ENCODE measurements around the gene MTARC2.

MTARC2 gene

GRCh38 chr1:220804202-220804586, 56.1 kb downstream of the MTARC2 start:
- no peak overlapping the region for H2BK120ac ChIP-seq (ENCODE audit: insufficient read depth, low read length, poor library complexity)
- no peak overlapping the region for H2BK5ac ChIP-seq (ENCODE audit: low read depth, low read length, poor library complexity)
- no peak overlapping the region for H4K8ac ChIP-seq (ENCODE audit: low read depth, low read length)
- no peak overlapping the region for H2AFZ ChIP-seq (ENCODE audit: insufficient read depth, low read length, poor library complexity)
- no peaks in the 10 kb centered on the region for H3K4me1 ChIP-seq (ENCODE audit: control insufficient read depth in 1 of 2, insufficient read depth in 2 of 2, low read length in 2 of 2)
- no peak overlapping the region for H4K12ac ChIP-seq (ENCODE audit: low read depth, low read length)
- no peak overlapping the region for H3K9ac ChIP-seq (ENCODE audit: low read length)
- H3K4me3 ChIP-seq (ENCODE audit: low read depth, low read length): no peak overlapping the region
- H3K79me1 ChIP-seq (ENCODE audit: low read length): no peaks in the 10 kb centered on the region
- no peaks in the 10 kb centered on the region for H3K79me2 ChIP-seq (ENCODE audit: control insufficient read depth, insufficient read depth, low read length, poor library complexity)
- H3K18ac ChIP-seq (ENCODE audit: low read length): no peak overlapping the region
- H3K9me3 ChIP-seq (ENCODE audit: insufficient read depth, low read depth, low read length): no peaks in the 10 kb centered on the region
- H3K27me3 ChIP-seq (ENCODE audit: insufficient read depth, low read length): no peaks in the 10 kb centered on the region
- H3K4ac ChIP-seq (ENCODE audit: low read depth, low read length): no peak overlapping the region
- H2AK5ac ChIP-seq (ENCODE audit: low read length): no peak overlapping the region
- no peak overlapping the region for H3K23ac ChIP-seq (ENCODE audit: low read length)
- H4K91ac ChIP-seq (ENCODE audit: low read depth, low read length): no peak overlapping the region
- H2BK12ac ChIP-seq (ENCODE audit: low read length): no peak overlapping the region
- H3K36me3 ChIP-seq (ENCODE audit: control insufficient read depth in 1 of 2, insufficient read depth in 2 of 2, low read length in 2 of 2): peaks cover 21 to 47% of the 10 kb centered on the region in 2 experiments
- no CpG with 5 or more reads among the region's 5 CpGs for WGBS (ENCODE audit: extremely low coverage, insufficient coverage, insufficient read length)
- no peak for DNase-seq
- H3K4me2 ChIP-seq (ENCODE audit: low read length): no peak overlapping the region
- no peak overlapping the region for H3K27ac ChIP-seq (ENCODE audit: low read depth, low read length)
- no peak overlapping the region for H3K14ac ChIP-seq (ENCODE audit: low read length)

GRCh38 chr1:220806408-220806807, 58.3 kb downstream of the MTARC2 start:
- H3K36me3 ChIP-seq (ENCODE audit: control insufficient read depth in 1 of 2, insufficient read depth in 2 of 2, low read length in 2 of 2): peaks cover 15 to 37% of the 10 kb centered on the region in 2 experiments
- no peak overlapping the region for H3K23ac ChIP-seq (ENCODE audit: low read length)
- H4K91ac ChIP-seq (ENCODE audit: low read depth, low read length): no peak overlapping the region
- no peak overlapping the region for H3K9ac ChIP-seq (ENCODE audit: low read length)
- H3K18ac ChIP-seq (ENCODE audit: low read length): no peak overlapping the region
- no peak overlapping the region for H3K4me3 ChIP-seq (ENCODE audit: low read depth, low read length)
- DNase-seq: no peak
- H4K12ac ChIP-seq (ENCODE audit: low read depth, low read length): no peak overlapping the region
- no peaks in the 10 kb centered on the region for H3K79me2 ChIP-seq (ENCODE audit: control insufficient read depth, insufficient read depth, low read length, poor library complexity)
- H4K8ac ChIP-seq (ENCODE audit: low read depth, low read length): no peak overlapping the region
- no peak overlapping the region for H3K27ac ChIP-seq (ENCODE audit: low read depth, low read length)
- no peaks in the 10 kb centered on the region for H3K9me3 ChIP-seq (ENCODE audit: insufficient read depth, low read depth, low read length)
- H3K4me2 ChIP-seq (ENCODE audit: low read length): no peak overlapping the region
- no peak overlapping the region for H2AFZ ChIP-seq (ENCODE audit: insufficient read depth, low read length, poor library complexity)
- H2BK12ac ChIP-seq (ENCODE audit: low read length): no peak overlapping the region
- peaks cover 0 to 2% of the 10 kb centered on the region in 2 experiments for H3K4me1 ChIP-seq (ENCODE audit: control insufficient read depth in 1 of 2, insufficient read depth in 2 of 2, low read length in 2 of 2)
- no CpG with 5 or more reads among the region's 4 CpGs for WGBS (ENCODE audit: extremely low coverage, insufficient coverage, insufficient read length)
- H2BK120ac ChIP-seq (ENCODE audit: insufficient read depth, low read length, poor library complexity): no peak overlapping the region
- H2BK5ac ChIP-seq (ENCODE audit: low read depth, low read length, poor library complexity): no peak overlapping the region
- H3K79me1 ChIP-seq (ENCODE audit: low read length): no peaks in the 10 kb centered on the region
- no peaks in the 10 kb centered on the region for H3K27me3 ChIP-seq (ENCODE audit: insufficient read depth, low read length)
- H3K4ac ChIP-seq (ENCODE audit: low read depth, low read length): no peak overlapping the region
- H2AK5ac ChIP-seq (ENCODE audit: low read length): no peak overlapping the region
- no peak overlapping the region for H3K14ac ChIP-seq (ENCODE audit: low read length)

- no peak overlapping the region for H3K4me2 ChIP-seq (ENCODE audit: low read length)
- no peak overlapping the region for H3K23ac ChIP-seq (ENCODE audit: low read length)
- H3K27ac ChIP-seq (ENCODE audit: low read depth, low read length): no peak overlapping the region
- H3K79me1 ChIP-seq (ENCODE audit: low read length): no peaks in the 10 kb centered on the region
- no peaks in the 10 kb centered on the region for H3K27me3 ChIP-seq (ENCODE audit: insufficient read depth, low read length)
- H2AFZ ChIP-seq (ENCODE audit: insufficient read depth, low read length, poor library complexity): no peak overlapping the region
- H2BK12ac ChIP-seq (ENCODE audit: low read length): no peak overlapping the region
- no peaks in the 10 kb centered on the region for H3K9me3 ChIP-seq (ENCODE audit: insufficient read depth, low read depth, low read length)
- no peak overlapping the region for H3K4me3 ChIP-seq (ENCODE audit: low read depth, low read length)
- no peak for DNase-seq
- H3K4me1 ChIP-seq (ENCODE audit: control insufficient read depth in 1 of 2, insufficient read depth in 2 of 2, low read length in 2 of 2): peaks cover 0 to 4% of the 10 kb centered on the region in 2 experiments
- H3K4ac ChIP-seq (ENCODE audit: low read depth, low read length): no peak overlapping the region
- H2AK5ac ChIP-seq (ENCODE audit: low read length): no peak overlapping the region
- H3K36me3 ChIP-seq (ENCODE audit: control insufficient read depth in 1 of 2, insufficient read depth in 2 of 2, low read length in 2 of 2): peaks cover 11 to 30% of the 10 kb centered on the region in 2 experiments
- H3K14ac ChIP-seq (ENCODE audit: low read length): no peak overlapping the region
- no peak overlapping the region for H2BK120ac ChIP-seq (ENCODE audit: insufficient read depth, low read length, poor library complexity)
- H3K18ac ChIP-seq (ENCODE audit: low read length): no peak overlapping the region
- H4K12ac ChIP-seq (ENCODE audit: low read depth, low read length): no peak overlapping the region
- no peak overlapping the region for H2BK5ac ChIP-seq (ENCODE audit: low read depth, low read length, poor library complexity)
- no peak overlapping the region for H4K8ac ChIP-seq (ENCODE audit: low read depth, low read length)
- no CpG with 5 or more reads among the region's 6 CpGs for WGBS (ENCODE audit: extremely low coverage, insufficient coverage, insufficient read length)
- no peak overlapping the region for H4K91ac ChIP-seq (ENCODE audit: low read depth, low read length)
- H3K9ac ChIP-seq (ENCODE audit: low read length): no peak overlapping the region
- H3K79me2 ChIP-seq (ENCODE audit: control insufficient read depth, insufficient read depth, low read length, poor library complexity): no peaks in the 10 kb centered on the region
Observed at GRCh38 chr1:220807726-220808125, 59.6 kb downstream of the MTARC2 start.

GRCh38 chr1:220808345-220809186, 60.4 kb downstream of the MTARC2 start:
- peaks cover 0 to 4% of the 10 kb centered on the region in 2 experiments for H3K4me1 ChIP-seq (ENCODE audit: control insufficient read depth in 1 of 2, insufficient read depth in 2 of 2, low read length in 2 of 2)
- H4K12ac ChIP-seq (ENCODE audit: low read depth, low read length): no peak overlapping the region
- H3K4me2 ChIP-seq (ENCODE audit: low read length): no peak overlapping the region
- H2AK5ac ChIP-seq (ENCODE audit: low read length): no peak overlapping the region
- peaks cover 14 to 34% of the 10 kb centered on the region in 2 experiments for H3K36me3 ChIP-seq (ENCODE audit: control insufficient read depth in 1 of 2, insufficient read depth in 2 of 2, low read length in 2 of 2)
- H3K9me3 ChIP-seq (ENCODE audit: insufficient read depth, low read depth, low read length): no peaks in the 10 kb centered on the region
- H3K14ac ChIP-seq (ENCODE audit: low read length): no peak overlapping the region
- H2AFZ ChIP-seq (ENCODE audit: insufficient read depth, low read length, poor library complexity): no peak overlapping the region
- H3K9ac ChIP-seq (ENCODE audit: low read length): no peak overlapping the region
- no peak overlapping the region for H3K18ac ChIP-seq (ENCODE audit: low read length)
- no CpG with 5 or more reads among the region's 11 CpGs for WGBS (ENCODE audit: extremely low coverage, insufficient coverage, insufficient read length)
- H3K23ac ChIP-seq (ENCODE audit: low read length): no peak overlapping the region
- H2BK5ac ChIP-seq (ENCODE audit: low read depth, low read length, poor library complexity): no peak overlapping the region
- H3K79me2 ChIP-seq (ENCODE audit: control insufficient read depth, insufficient read depth, low read length, poor library complexity): no peaks in the 10 kb centered on the region
- no peak overlapping the region for H3K4me3 ChIP-seq (ENCODE audit: low read depth, low read length)
- no peak for DNase-seq
- H2BK12ac ChIP-seq (ENCODE audit: low read length): no peak overlapping the region
- no peak overlapping the region for H3K4ac ChIP-seq (ENCODE audit: low read depth, low read length)
- no peaks in the 10 kb centered on the region for H3K79me1 ChIP-seq (ENCODE audit: low read length)
- H4K91ac ChIP-seq (ENCODE audit: low read depth, low read length): no peak overlapping the region
- no peaks in the 10 kb centered on the region for H3K27me3 ChIP-seq (ENCODE audit: insufficient read depth, low read length)
- H4K8ac ChIP-seq (ENCODE audit: low read depth, low read length): no peak overlapping the region
- H2BK120ac ChIP-seq (ENCODE audit: insufficient read depth, low read length, poor library complexity): no peak overlapping the region
- no peak overlapping the region for H3K27ac ChIP-seq (ENCODE audit: low read depth, low read length)

Data from trophoblast cell (in vitro differentiated cells and primary cell).